NCI-H187 (cell line): Measurements from ENCODE around the gene ATF5.
"Not testable (repeated sequence)": the region's sequence is repeated elsewhere in the genome, so short reads cannot be mapped to it uniquely, and the experiment has no call there.

Source experiments
- DNase-seq, 2 experiments: peaks; one replicate each; lab custom pipeline; 2025; lab: John Stamatoyannopoulos, UW

ATF5 gene

DNA sequence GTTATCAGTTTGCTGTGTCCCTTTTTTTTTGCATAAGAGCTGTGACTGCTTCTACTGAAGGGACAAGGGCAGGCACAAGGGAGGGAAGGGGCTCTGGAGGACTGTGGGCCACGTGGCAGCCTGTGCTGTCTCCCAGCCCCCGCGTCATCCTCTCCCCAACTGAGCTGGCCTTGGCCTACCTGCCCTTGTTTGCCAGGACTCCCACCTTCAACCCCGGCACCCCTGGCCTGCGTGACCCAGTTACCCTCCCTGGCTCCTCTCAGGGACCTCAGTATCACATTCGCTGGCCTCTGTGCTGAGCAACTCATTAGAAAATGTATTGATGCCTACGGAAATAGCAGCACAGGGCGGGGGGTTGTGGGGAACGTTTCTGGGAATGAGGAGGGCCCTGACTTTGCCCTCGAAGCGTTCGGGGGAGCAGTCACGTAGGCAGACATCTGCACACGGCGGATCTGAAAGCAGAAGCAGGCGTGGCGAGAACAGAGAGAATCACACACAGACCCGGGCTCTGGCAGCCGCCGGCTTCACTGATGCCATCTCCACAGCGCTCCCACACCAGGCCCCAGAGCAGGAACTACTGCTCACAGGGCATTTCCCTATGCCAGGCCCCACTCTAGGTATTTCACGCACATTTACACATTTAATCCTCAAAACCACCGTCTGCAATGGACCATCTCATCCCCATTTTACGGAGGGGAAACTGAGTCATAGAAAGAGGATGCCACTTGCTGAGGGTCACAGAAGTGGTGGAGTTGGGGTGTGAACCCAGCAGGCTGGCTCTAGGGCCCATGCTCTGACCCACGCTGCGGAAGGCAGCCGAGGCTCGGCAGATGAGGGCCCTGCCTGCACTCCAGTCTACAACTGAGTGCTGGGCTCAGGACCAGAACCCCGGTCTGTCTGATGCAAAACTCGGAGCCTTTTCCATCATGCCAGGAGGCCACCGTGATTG, 5.7 kb upstream of the ATF5 start:
- DNase-seq: no peak

GRCh38 chr19:49924004-49924880, 4.8 kb upstream of the ATF5 start:
- no peak for DNase-seq

- not testable (repeated sequence) for DNase-seq
These were observed 4.2 kb upstream of the ATF5 start for GRCh38 chr19:49924881-49925210.

GRCh38 chr19:49925486-49925885, 3.5 kb upstream of the ATF5 start:
- DNase-seq: no peak

- DNase-seq: no peak
These were observed 2.5 kb upstream of the ATF5 start for GRCh38 chr19:49926515-49926914.

GRCh38 chr19:49927526-49928264, 1.3 kb upstream of the ATF5 start:
- no peak for DNase-seq

DNA sequence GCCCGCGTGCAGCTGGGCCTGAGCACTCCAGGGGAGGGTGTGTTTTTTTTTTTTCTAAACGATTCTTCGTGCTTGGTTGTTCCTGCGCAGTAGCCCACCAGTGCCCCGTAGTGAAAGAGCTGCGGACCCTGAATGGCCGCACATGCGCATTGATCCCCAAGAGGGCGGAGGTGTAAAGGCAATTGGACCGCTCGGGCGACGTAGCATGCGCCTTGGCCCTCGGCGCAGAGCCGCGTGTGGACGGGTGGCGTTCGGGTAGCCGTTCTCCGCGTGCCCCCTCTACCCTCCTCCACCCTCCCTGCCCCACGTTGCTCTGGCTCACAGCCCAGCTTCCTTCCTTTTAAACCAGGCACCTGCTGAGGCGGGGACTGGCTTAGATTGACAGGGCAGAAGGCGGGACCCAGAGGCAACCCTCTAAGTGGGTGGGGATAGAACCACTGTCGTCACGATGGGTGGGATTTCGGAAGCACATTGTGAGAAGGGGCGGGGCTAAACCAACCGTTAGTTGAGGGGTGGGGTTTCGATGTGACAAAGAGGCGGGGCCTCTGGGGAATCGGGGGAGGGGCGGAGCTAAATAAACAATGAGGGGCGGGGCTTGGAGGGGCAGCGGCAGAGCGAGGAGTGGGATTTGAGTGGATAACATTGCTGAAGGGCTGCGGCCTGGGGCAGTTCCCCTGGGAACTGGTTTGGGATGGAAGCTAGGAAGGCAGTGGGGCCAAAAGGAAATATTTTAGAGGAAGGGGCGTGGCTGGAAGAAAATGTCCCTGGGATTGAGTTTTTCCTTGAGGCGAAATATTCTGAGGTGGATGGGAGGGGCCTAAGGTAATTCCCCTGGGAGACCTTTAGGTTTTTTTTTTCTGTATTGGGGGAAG, 842 bp downstream of the ATF5 start:
- peak; percentile 94 to 98 for DNase-seq

- DNase-seq: peak in 1 of 2 experiments; percentile 78
These were observed 1.5 kb downstream of the ATF5 start for GRCh38 chr19:49930483-49931011.

- DNase-seq: no peak
These were observed 2.5 kb downstream of the ATF5 start for GRCh38 chr19:49931293-49932040.

GRCh38 chr19:49932041-49932451, 3.0 kb downstream of the ATF5 start:
- DNase-seq: no peak

GRCh38 chr19:49932731-49933131, 3.7 kb downstream of the ATF5 start:
- DNase-seq: no peak

GRCh38 chr19:49933643-49934042, 4.6 kb downstream of the ATF5 start:
- DNase-seq: no peak

- no peak for DNase-seq
These were observed 7.5 kb downstream of the ATF5 start for GRCh38 chr19:49936549-49936948.

DNA sequence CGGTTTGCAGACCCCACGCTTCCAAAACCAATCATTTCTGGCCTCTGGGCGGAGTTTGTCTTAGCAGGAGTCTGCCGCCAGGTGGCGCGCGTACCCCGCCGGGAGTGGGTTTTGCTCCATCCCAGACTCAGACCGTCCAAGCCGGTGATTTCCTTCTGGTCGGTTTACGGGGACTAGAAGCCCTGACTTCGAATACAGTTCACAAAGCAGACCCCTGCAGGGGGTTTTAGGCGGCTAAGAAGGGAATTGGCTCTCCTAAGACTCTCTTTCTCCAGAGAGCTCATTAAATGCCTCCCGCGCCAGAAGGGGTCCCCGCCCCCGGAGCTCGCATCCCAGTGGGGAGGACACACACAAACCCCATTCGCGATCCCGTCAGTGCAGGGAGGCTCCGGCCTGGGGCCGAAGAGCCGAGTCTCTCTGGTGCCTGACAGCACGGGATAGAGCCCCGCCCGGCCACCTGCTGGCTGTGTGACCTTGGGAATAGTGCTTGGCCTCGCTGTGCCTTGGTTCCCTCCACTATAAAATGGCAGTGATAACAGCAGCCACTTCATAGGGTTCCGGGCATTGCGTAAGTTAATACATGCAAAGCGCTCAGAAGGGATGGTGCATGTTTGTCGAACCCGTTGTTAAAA, 8.9 kb downstream of the ATF5 start:
- DNase-seq: peak; percentile 37 to 84

- no peak for DNase-seq
These were observed 9.7 kb downstream of the ATF5 start for GRCh38 chr19:49938662-49939061.

GRCh38 chr19:49939721-49940481, 10.9 kb downstream of the ATF5 start:
- DNase-seq: no peak

- no peak for DNase-seq
These were observed 11.4 kb downstream of the ATF5 start for GRCh38 chr19:49940482-49940791.

DNA sequence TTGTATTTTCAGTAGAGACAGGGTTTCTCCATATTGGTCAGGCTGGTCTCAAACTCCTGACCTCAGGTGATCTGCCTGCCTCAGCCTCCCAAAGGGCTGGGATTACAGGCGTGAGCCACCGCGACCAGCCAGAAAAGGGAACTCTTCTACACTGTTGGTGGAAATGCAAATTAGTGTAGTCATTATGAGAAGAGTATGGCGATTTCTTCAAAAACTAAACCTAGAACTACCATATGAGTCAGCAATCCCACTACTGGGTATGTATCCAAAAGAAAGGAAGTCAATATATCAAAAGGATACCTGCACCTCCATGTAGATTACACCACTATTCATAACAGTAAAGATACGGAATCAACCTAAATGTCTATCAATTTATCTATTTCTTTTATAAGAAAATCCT, 15.6 kb downstream of the ATF5 start:
- DNase-seq: not testable (repeated sequence)

DNA sequence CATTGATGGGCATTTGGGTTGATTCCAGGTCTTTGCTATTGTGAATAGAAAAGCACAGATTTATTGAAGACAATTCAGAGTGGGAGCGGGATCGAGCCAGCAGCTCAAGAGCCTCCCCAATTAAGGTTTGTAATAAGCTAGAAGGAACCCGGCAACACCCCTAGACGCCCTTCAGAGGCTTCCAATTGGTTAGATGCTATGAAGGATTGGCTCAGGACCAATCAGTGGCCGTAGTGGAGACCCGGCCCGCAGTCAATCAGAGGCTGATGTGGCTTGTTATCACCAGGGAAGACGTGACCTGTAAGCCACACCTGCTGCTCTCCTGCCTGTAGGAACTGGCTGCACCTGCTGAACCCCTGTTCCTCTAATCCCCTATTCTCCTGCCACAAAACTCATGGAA, 17.4 kb downstream of the ATF5 start:
- DNase-seq: no peak
